HepG2 (cell line): ENCODE results near the gene TXNDC11. TPM values are rescaled to one million over a fixed set of nuclear protein-coding genes. Genes with fewer than 3 reads are reported as not detected.

ENCODE experiments used
- ATAC-seq: fragments of 200-7000 bp; cut with Tn5 transposase; 3 replicates; pipeline ENCODE4 v1.9.1; 2020; ENCODE audit warnings: mild to moderate bottlenecking, moderate library complexity
- BruUV-seq: library from RNA; stranded (reverse); fragments of 400-500 nt; replicated peaks from 2 replicates; lab custom pipeline; 2021; lab: Mats Ljungman, UMichigan
- CTCF ChIA-PET: fragments of 300-600 bp; formaldehyde crosslinking; extraction: SDS; loops from one replicate; lab custom pipeline; 2021; ENCODE audit warnings: low total read pairs, inconsistent platforms, low intra/inter-chr PET ratio; lab: Yijun Ruan, JAX
- POLR2A ChIA-PET: fragments of 350-600 bp; sonication (Branson Sonifier 250); formaldehyde crosslinking; loops from one replicate; lab custom pipeline; 2020; ENCODE audit warnings: antibody characterized with exemption, inconsistent platforms; lab: Yijun Ruan, JAX
- DNase-seq: peaks from one replicate; pipeline ENCODE4 v3.0.0-alpha.2; 2015; ENCODE audit warnings: low spot score
- FAIRE-seq: peaks from 3 replicates; lab custom pipeline; 2011; peaks lifted over from hg19 to GRCh38; lab: Jason Lieb, UNC
- H2AFZ ChIP-seq: one replicate; pipeline ENCODE4 v1.6.1; 2011; ENCODE audit warnings: low read length, inconsistent platforms
- H3K27ac ChIP-seq: fragments of 300-600 bp; 3 replicates; pipeline ENCODE4 v1.8.0; 2011; ENCODE audit warnings: mixed run types, mild to moderate bottlenecking, mixed read lengths, low read length, inconsistent platforms; ENCODE audit not compliant: insufficient read depth; ENCODE audit errors: extremely low read length
- H3K27me3 ChIP-seq, 2 experiments: fragments of 200-600 bp in 1 of 2; 2 replicates in 1 of 2; 3 replicates in 1 of 2; pipeline versions ENCODE4 v1.6.0 to v1.8.0; 2011; ENCODE audit warnings: low read length in 2 of 2, mild to moderate bottlenecking in 2 of 2, moderate library complexity in 2 of 2, inconsistent platforms in 1 of 2; ENCODE audit not compliant: insufficient read depth in 2 of 2, control insufficient read depth in 1 of 2
- H3K36me3 ChIP-seq, 2 experiments: fragments of 200-600 bp in 1 of 2; replicated peaks in 1 of 2; 2 replicates in 1 of 2; 3 replicates in 1 of 2; pipeline versions ENCODE4 v1.5.1 to v1.8.0; 2011; ENCODE audit warnings: low read length in 2 of 2, inconsistent platforms in 1 of 2; ENCODE audit not compliant: insufficient read depth in 2 of 2, control insufficient read depth in 1 of 2
- H3K4me1 ChIP-seq: 2 replicates; pipeline ENCODE4 v1.5.1; 2012; ENCODE audit warnings: low read length, inconsistent platforms; ENCODE audit not compliant: insufficient read depth
- H3K4me2 ChIP-seq: 2 replicates; pipeline ENCODE4 v1.6.0; 2011; ENCODE audit warnings: low read depth, low read length, inconsistent platforms
- H3K4me3 ChIP-seq, 3 experiments: fragments of 200-600 bp in 1 of 3; sonication (generic), shearing (Covaris generic) in 1 of 3; replicated peaks in 1 of 3; 2 replicates each; pipeline ENCODE4 v1.5.1; 2011 to 2016; ENCODE audit warnings: low read length in 3 of 3, inconsistent platforms in 2 of 3, low read depth in 2 of 3, mild to moderate bottlenecking in 2 of 3, control low read depth in 1 of 3, mixed read lengths in 1 of 3; ENCODE audit not compliant: insufficient read depth in 1 of 3
- H3K79me2 ChIP-seq: one replicate; pipeline ENCODE4 v1.6.1; 2011; ENCODE audit warnings: low read length, inconsistent platforms; ENCODE audit not compliant: insufficient read depth
- H3K9ac ChIP-seq: 2 replicates; pipeline ENCODE4 v1.6.0; 2011; ENCODE audit warnings: mild to moderate bottlenecking, low read depth, low read length, inconsistent platforms; ENCODE audit not compliant: insufficient read depth
- H3K9me3 ChIP-seq: 2 replicates; pipeline ENCODE4 v1.5.1; 2012; ENCODE audit warnings: mild to moderate bottlenecking, low read length
- H4K20me1 ChIP-seq: 2 replicates; pipeline ENCODE4 v1.6.0; 2011; ENCODE audit warnings: inconsistent platforms, mild to moderate bottlenecking, low read length, moderate library complexity; ENCODE audit not compliant: insufficient read depth
- ELF4 ChIP-seq: sonication (generic); formaldehyde crosslinking; IDR thresholded peaks from 2 replicates; pipeline ENCODE4 v1.5.0; 2020; ENCODE audit warnings: missing genetic modification reagents, mild to moderate bottlenecking, moderate library complexity, borderline replicate concordance
- FOXA1 ChIP-seq, 2 experiments: fragments of 450-650 bp in 1 of 2; sonication (generic) in 1 of 2; formaldehyde crosslinking in 1 of 2; IDR thresholded peaks; 2 replicates each; pipeline versions ENCODE4 v1.4.0 to v1.6.1; 2016 to 2020; ENCODE audit warnings: missing genetic modification reagents in 1 of 2
- FOXA3 ChIP-seq: IDR thresholded peaks from 2 replicates; pipeline ENCODE4 v1.6.1; 2016; ENCODE audit warnings: missing genetic modification reagents, missing compliant biosample characterization
- FOXP4 ChIP-seq: sonication (generic); formaldehyde crosslinking; IDR thresholded peaks from 2 replicates; pipeline ENCODE4 v1.4.0; 2020; ENCODE audit warnings: missing genetic modification reagents
- GLI4 ChIP-seq: sonication (generic); formaldehyde crosslinking; IDR thresholded peaks from 2 replicates; pipeline ENCODE4 v1.5.1; 2020; ENCODE audit warnings: missing genetic modification reagents, mild to moderate bottlenecking, moderate library complexity, borderline replicate concordance
- HNF4A ChIP-seq: sonication (generic); formaldehyde crosslinking; IDR thresholded peaks from 2 replicates; pipeline ENCODE4 v1.4.0; 2020; ENCODE audit warnings: missing genetic modification reagents
- ISL2 ChIP-seq: sonication (generic); formaldehyde crosslinking; IDR thresholded peaks from 2 replicates; pipeline ENCODE4 v1.5.0; 2020; ENCODE audit warnings: missing genetic modification reagents
- MAFK ChIP-seq, 2 experiments: IDR thresholded peaks in 1 of 2; conservative IDR thresholded peaks in 1 of 2; 2 replicates each; pipeline ENCODE4 v1.6.1; 2011; ENCODE audit warnings: improper control_type of control experiment in 2 of 2, low read length in 2 of 2
- RFX3 ChIP-seq: IDR thresholded peaks from 2 replicates; pipeline ENCODE4 v1.6.1; 2016; ENCODE audit warnings: missing biosample characterization, missing genetic modification reagents
- SMYD3 ChIP-seq: sonication (generic); formaldehyde crosslinking; IDR thresholded peaks from 2 replicates; pipeline ENCODE4 v1.8.1; 2023; ENCODE audit warnings: mild to moderate bottlenecking, missing genetic modification reagents
- SOX5 ChIP-seq: IDR thresholded peaks from 2 replicates; pipeline ENCODE4 v1.6.1; 2016; ENCODE audit warnings: borderline replicate concordance
- TBX2 ChIP-seq: sonication (generic); formaldehyde crosslinking; IDR thresholded peaks from 2 replicates; pipeline ENCODE4 v1.5.0; 2020; ENCODE audit warnings: missing genetic modification reagents, mild to moderate bottlenecking, borderline replicate concordance
- TSC22D2 ChIP-seq: sonication (generic); formaldehyde crosslinking; IDR thresholded peaks from 2 replicates; pipeline ENCODE4 v1.5.1; 2020; ENCODE audit warnings: missing genetic modification reagents, mild to moderate bottlenecking, borderline replicate concordance
- ZMYM3 ChIP-seq: sonication (generic); formaldehyde crosslinking; IDR thresholded peaks from 2 replicates; pipeline ENCODE4 v1.5.1; 2020; ENCODE audit warnings: mild to moderate bottlenecking, missing genetic modification reagents
- ZNF296 ChIP-seq: sonication (generic); formaldehyde crosslinking; conservative IDR thresholded peaks from 2 replicates; pipeline ENCODE4 v1.5.0; 2020; ENCODE audit warnings: mild to moderate bottlenecking, missing genetic modification reagents
- ZNF3 ChIP-seq: IDR thresholded peaks from 2 replicates; pipeline ENCODE4 v1.7.0; 2017; ENCODE audit warnings: inconsistent platforms
- ZNF460 ChIP-seq: sonication (generic); formaldehyde crosslinking; IDR thresholded peaks from 2 replicates; pipeline ENCODE4 v1.5.1; 2020; ENCODE audit warnings: missing genetic modification reagents, mild to moderate bottlenecking, borderline replicate concordance
- ZNF510 ChIP-seq: sonication (generic); formaldehyde crosslinking; IDR thresholded peaks from 2 replicates; pipeline ENCODE4 v1.4.0; 2020; ENCODE audit warnings: low read depth, mild to moderate bottlenecking, missing genetic modification reagents
- ZNF563 ChIP-seq: sonication (generic); formaldehyde crosslinking; IDR thresholded peaks from 2 replicates; pipeline ENCODE4 v1.8.0; 2022; ENCODE audit warnings: mild to moderate bottlenecking, moderate library complexity, missing genetic modification reagents
- ZSCAN21 ChIP-seq: sonication (generic); formaldehyde crosslinking; IDR thresholded peaks from 2 replicates; pipeline ENCODE4 v1.8.0; 2022; ENCODE audit warnings: mild to moderate bottlenecking, missing genetic modification reagents, moderate library complexity, borderline replicate concordance
- WGBS: methylation state at CpG from one replicate; pipeline ENCODE4 v1.1.6; 2017; ENCODE audit warnings: low lambda C conversion rate; 5-methylcytosine and 5-hydroxymethylcytosine counted together
- in situ Hi-C: cut with HindIII; loops from 2 replicates; pipeline ENCODE4 v1.10.0; 2017; ENCODE audit warnings: low pct_unique_long_range_greater_than_20kb; ENCODE audit not compliant: extremely low pct_ligation_motif_present
- intact Hi-C: fragments of 100-400 bp; cut with micrococcal nuclease; formaldehyde crosslinking; loops from one replicate; pipeline ENCODE4 v1.10.0; 2022; ENCODE audit not compliant: unreplicated experiment
- polyA plus RNA-seq, 8 experiments: library from polyadenylated mRNA; depleted of rRNA in 3 of 8; stranded (reverse) in 7 of 8; unstranded in 1 of 8; fragments of >200 nt; fragmentation: Illumina TruSeq in 4 of 8; extraction: Trizol in 4 of 8; gene quantifications; 2 replicates each; pipeline versions ENCODE4 v1.2.1 to v1.2.3, GENCODE V29; 2011 to 2016; ENCODE audit warnings: low read depth in 4 of 8, missing spikeins in 1 of 8, mixed read lengths in 1 of 8; ENCODE audit not compliant: insufficient read depth in 1 of 8
- total RNA-seq, 5 experiments: library from RNA; depleted of rRNA; stranded (reverse); fragments of >200 nt; fragmentation: Illumina TruSeq; extraction: Trizol; gene quantifications; 2 replicates each; pipeline ENCODE4 v1.2.3, GENCODE V29; 2016; ENCODE audit warnings: low read depth in 1 of 5
- TF ChIP-seq, protein P1 (sequence below): sonication (generic); formaldehyde crosslinking; IDR thresholded peaks from 2 replicates; pipeline ENCODE4 v1.5.0; 2020; ENCODE audit warnings: mild to moderate bottlenecking, missing genetic modification reagents

Gene TXNDC11
- total and polyA plus RNA-seq, 2 of the 13 experiments (the other 11 are each of a cell fraction or from before 2014, with no cell fraction given): 74.9 to 123 TPM

DNA sequence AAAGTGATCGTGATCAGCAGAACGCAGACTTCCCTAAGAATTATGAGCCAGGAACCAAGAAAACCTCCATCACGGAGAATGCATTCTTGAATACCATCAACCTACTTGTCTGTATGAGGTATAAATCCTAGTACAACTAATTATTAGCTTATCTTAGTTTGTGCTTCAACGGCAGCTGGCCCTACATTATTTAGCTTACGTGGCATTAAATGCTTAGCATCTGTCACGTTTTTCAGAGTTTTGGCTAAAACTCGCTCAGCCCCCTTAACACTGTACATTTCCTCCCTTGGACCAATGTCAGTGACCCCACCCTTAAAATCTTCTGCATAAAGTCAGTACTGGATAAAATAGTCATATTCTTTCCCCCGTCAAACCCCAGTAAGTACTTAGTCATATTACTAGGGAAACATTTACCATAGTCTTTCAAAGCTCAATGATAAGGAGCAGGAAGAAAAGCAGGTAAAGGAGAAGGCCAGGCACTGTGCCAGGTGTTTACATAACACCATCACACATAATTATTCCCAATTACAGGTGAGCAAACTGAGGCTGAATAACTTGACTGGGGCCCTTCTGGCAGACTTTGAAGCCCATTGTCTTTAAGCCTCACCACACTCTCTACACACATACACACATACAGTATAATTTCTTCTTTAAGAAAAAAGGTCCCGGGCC, 16.6 kb upstream of the TXNDC11 start:
- CTCF ChIA-PET: no interaction called here
- no peak for ATAC-seq
- DNase-seq: no peak
- TF ChIP-seq FOXA3 (CRISPR knock-in tag): peak; percentile 70
- TF ChIP-seq ISL2 (CRISPR knock-in tag): peak; percentile 54; the same call in 1 of the 2 replicates
- peak; percentile 71; the same call in 1 of the 2 replicates for TF ChIP-seq ZMYM3 (CRISPR knock-in tag)
- TF ChIP-seq ZNF3 (CRISPR knock-in tag): no peak
- TF ChIP-seq TSC22D2: no peak
- no peak for TF ChIP-seq ZSCAN21 (CRISPR knock-in tag)
- no peak for TF ChIP-seq ZNF296 (CRISPR knock-in tag)
- TF ChIP-seq FOXA1 (IDR thresholded peaks at IDR 0.05): no peak
- TF ChIP-seq FOXA1 (CRISPR knock-in tag; IDR thresholded peaks at IDR 0.05): peak; percentile 70
- TF ChIP-seq FOXP4: peak; percentile 31; the same call in 1 of the 2 replicates
- TF ChIP-seq MAFK (conservative IDR thresholded peaks at IDR 0.05 in 1 of 2, IDR thresholded peaks at IDR 0.05 in 1 of 2; ENCODE audit: low read length in 2 of 2): peak; percentile 79 to 81
- 0 out of 2 replicates have a peak, but pooled peaks have one; percentile 16 for TF ChIP-seq ELF4
- no peak for TF ChIP-seq GLI4 (CRISPR knock-in tag)
- peak; percentile 4; the same call in 1 of the 2 replicates for TF ChIP-seq ZNF460 (CRISPR knock-in tag)
- TF ChIP-seq ZNF563: no peak
- TF ChIP-seq HNF4A (CRISPR knock-in tag): no peak
- TF ChIP-seq SOX5: peak; percentile 10; the same call in 1 of the 2 replicates
- TF ChIP-seq, protein P1, sequence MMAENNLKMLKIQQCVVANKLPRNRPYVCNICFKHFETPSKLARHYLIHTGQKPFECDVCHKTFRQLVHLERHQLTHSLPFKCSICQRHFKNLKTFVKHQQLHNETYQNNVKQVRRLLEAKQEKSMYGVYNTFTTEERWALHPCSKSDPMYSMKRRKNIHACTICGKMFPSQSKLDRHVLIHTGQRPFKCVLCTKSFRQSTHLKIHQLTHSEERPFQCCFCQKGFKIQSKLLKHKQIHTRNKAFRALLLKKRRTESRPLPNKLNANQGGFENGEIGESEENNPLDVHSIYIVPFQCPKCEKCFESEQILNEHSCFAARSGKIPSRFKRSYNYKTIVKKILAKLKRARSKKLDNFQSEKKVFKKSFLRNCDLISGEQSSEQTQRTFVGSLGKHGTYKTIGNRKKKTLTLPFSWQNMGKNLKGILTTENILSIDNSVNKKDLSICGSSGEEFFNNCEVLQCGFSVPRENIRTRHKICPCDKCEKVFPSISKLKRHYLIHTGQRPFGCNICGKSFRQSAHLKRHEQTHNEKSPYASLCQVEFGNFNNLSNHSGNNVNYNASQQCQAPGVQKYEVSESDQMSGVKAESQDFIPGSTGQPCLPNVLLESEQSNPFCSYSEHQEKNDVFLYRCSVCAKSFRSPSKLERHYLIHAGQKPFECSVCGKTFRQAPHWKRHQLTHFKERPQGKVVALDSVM: no peak
- peak; percentile 55; the same call in 1 of the 2 replicates for TF ChIP-seq TBX2 (CRISPR knock-in tag)
- TF ChIP-seq SMYD3 (CRISPR knock-in tag): 0 out of 2 replicates have a peak, but pooled peaks have one; percentile 64
- TF ChIP-seq RFX3 (CRISPR knock-in tag): no peak
- TF ChIP-seq ZNF510 (CRISPR knock-in tag): no peak

More for the DNA sequence above, 16.6 kb upstream of the TXNDC11 start:
- intact Hi-C loops: loop anchor here (2.0 kb wide), 1 partner anchor 28 kb away; no protein-coding TSS in a partner anchor
- Histone ChIP-seq H2AFZ (no peak overlapping the region), H3K4me1 (peaks cover 53% of the 10 kb centered on the region), H3K9ac (no peak overlapping the region), H3K36me3 (peaks cover 22 to 59% of the 10 kb centered on the region in 2 experiments), H3K4me3 (no peak overlapping the region), H3K4me2 (no peak overlapping the region), H3K79me2 (no peaks in the 10 kb centered on the region), H4K20me1 (no peaks in the 10 kb centered on the region), H3K27ac (peak overlapping the region; percentile 43), H3K27me3 (no peaks in the 10 kb centered on the region), H3K9me3 (no peaks in the 10 kb centered on the region)
- POLR2A ChIA-PET: interaction anchor here (0.6 to 3.9 kb wide), 5 partner anchors 11 to 146 kb away, joined by 3 to 74 read pairs (median 5); partner anchors contain the start of genes TXNDC11 and ZC3H7A
- in situ Hi-C loops: no loop called here
- FAIRE-seq: no peak
- 95% methylated on average over 9 of the region's 9 CpGs for WGBS
- BruUV-seq: no TSS peak
